ENCODE measurements around the gene OR56B1.

- no peak for TF ChIP-seq SP1 (IDR thresholded peaks at IDR 0.05)
- no peak for TF ChIP-seq FOXA1 (IDR thresholded peaks at IDR 0.05)
- TF ChIP-seq HDGF (IDR thresholded peaks at IDR 0.05; ENCODE audit: borderline replicate concordance) = no peak
- TF ChIP-seq FOXM1 (IDR thresholded peaks at IDR 0.05; ENCODE audit: borderline replicate concordance) = no peak
- TF ChIP-seq L3MBTL2 (conservative IDR thresholded peaks at IDR 0.05) = no peak
- no peak for TF ChIP-seq ARNT (IDR thresholded peaks at IDR 0.05)
- TF ChIP-seq TARDBP (IDR thresholded peaks at IDR 0.05) = no peak
- no peak for TF ChIP-seq SUZ12 (IDR thresholded peaks at IDR 0.05)
- TF ChIP-seq NFRKB (IDR thresholded peaks at IDR 0.05) = no peak
- no peak for TF ChIP-seq ZNF384 (IDR thresholded peaks at IDR 0.05)
- no peak for TF ChIP-seq BHLHE40 (IDR thresholded peaks at IDR 0.05; ENCODE audit: borderline replicate concordance)
- no peak for TF ChIP-seq ELF4 (IDR thresholded peaks at IDR 0.05)
Observed at GRCh38 chr11:5695580-5695979, 40.7 kb upstream of the OR56B1 start.
